ENCODE measurements around the gene DMD.

DNA sequence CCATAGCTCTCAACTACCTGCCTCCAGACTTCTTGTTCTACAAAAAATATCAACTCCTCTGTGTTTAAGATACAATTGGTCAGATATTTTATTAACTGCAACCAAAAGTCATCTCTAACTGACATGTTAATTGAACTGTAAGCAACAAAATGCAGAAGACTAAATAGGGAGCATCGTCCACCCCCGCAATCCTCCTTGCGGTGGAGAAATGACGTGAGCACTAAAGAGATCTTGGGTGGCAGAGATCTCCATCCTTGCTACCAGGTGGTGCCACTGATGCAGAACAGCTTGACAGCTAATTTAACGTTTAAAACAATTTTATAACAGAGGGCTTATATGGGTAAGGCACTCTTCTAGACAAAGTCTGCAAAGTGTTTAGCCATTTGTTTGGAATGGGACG is 1975.1 kb downstream of the DMD start:
- TF ChIP-seq, protein P1, sequence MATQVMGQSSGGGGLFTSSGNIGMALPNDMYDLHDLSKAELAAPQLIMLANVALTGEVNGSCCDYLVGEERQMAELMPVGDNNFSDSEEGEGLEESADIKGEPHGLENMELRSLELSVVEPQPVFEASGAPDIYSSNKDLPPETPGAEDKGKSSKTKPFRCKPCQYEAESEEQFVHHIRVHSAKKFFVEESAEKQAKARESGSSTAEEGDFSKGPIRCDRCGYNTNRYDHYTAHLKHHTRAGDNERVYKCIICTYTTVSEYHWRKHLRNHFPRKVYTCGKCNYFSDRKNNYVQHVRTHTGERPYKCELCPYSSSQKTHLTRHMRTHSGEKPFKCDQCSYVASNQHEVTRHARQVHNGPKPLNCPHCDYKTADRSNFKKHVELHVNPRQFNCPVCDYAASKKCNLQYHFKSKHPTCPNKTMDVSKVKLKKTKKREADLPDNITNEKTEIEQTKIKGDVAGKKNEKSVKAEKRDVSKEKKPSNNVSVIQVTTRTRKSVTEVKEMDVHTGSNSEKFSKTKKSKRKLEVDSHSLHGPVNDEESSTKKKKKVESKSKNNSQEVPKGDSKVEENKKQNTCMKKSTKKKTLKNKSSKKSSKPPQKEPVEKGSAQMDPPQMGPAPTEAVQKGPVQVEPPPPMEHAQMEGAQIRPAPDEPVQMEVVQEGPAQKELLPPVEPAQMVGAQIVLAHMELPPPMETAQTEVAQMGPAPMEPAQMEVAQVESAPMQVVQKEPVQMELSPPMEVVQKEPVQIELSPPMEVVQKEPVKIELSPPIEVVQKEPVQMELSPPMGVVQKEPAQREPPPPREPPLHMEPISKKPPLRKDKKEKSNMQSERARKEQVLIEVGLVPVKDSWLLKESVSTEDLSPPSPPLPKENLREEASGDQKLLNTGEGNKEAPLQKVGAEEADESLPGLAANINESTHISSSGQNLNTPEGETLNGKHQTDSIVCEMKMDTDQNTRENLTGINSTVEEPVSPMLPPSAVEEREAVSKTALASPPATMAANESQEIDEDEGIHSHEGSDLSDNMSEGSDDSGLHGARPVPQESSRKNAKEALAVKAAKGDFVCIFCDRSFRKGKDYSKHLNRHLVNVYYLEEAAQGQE (IDR thresholded peaks at IDR 0.05; ENCODE audit: insufficient read depth in 1 of 2, low read depth in 2 of 2, low read length in 2 of 2): no peak
- no peak for TF ChIP-seq SIN3A (IDR thresholded peaks at IDR 0.05; ENCODE audit: borderline replicate concordance, insufficient read depth, low read length)
- no peak for TF ChIP-seq POLR2AphosphoS5 (IDR thresholded peaks at IDR 0.05; ENCODE audit: low read depth, low read length)
